ENCODE data around the gene EXT2. TPM values are rescaled to one million over a fixed set of nuclear protein-coding genes. Genes with fewer than 3 reads are reported as not detected.

EXT2 gene
- total and polyA plus RNA-seq, 10 of the 15 experiments (the other 5 are each of a cell fraction or from before 2014, with no cell fraction given): 3.8 to 31.4 (median 17.9) TPM

GRCh38 chr11:44127130-44127529 lies 31.7 kb downstream of the EXT2 start:
- in situ Hi-C loops (cut with MboI) (no loop called here), intact Hi-C loops (cut with micrococcal nuclease; ENCODE audit: unreplicated experiment) (no loop called here)
- Histone ChIP-seq H3K27ac (ENCODE audit: control insufficient read depth, insufficient read depth) (no peak overlapping the region), H3K27me3 (replicated peaks in 1 of 2; ENCODE audit: control insufficient read depth in 2 of 2, insufficient read depth in 2 of 2, low read length in 1 of 2) (no peaks in the 10 kb centered on the region), H3K9me3 (replicated peaks; ENCODE audit: control insufficient read depth, insufficient read depth, low read length) (no peaks in the 10 kb centered on the region), H3K79me2 (ENCODE audit: control insufficient read depth, insufficient read depth, low read length) (no peaks in the 10 kb centered on the region), H3K36me3 (ENCODE audit: control insufficient read depth in 2 of 2, insufficient read depth in 2 of 2, low read length in 1 of 2) (peaks cover 0 to 7% of the 10 kb centered on the region in 2 experiments; a peak in 3 of 4 replicates), H4K20me1 (ENCODE audit: control insufficient read depth, insufficient read depth) (no peaks in the 10 kb centered on the region), H3K9ac (ENCODE audit: control insufficient read depth, insufficient read depth, low read length) (no peak overlapping the region), H3K4me1 (ENCODE audit: control insufficient read depth, insufficient read depth, low read length) (no peaks in the 10 kb centered on the region), H3K4me3 (no peak overlapping the region), H2AFZ (ENCODE audit: control insufficient read depth, low read depth, low read length) (no peak overlapping the region), H3K4me2 (ENCODE audit: control insufficient read depth, insufficient read depth) (no peak overlapping the region)
- FAIRE-seq (no peak), ATAC-seq (no peak), DNase-seq (ENCODE audit: low read depth, low spot score) (no peak)
- ChIA-PET SMC1A (ENCODE audit: uncharacterized antibody, unreplicated experiment) (no interaction called here), CTCF (interaction anchor here (2.9 kb wide), 1 partner anchor 33 kb away, joined by 7 read pairs; no protein-coding TSS in a partner anchor), RAD21 (ENCODE audit: unreplicated experiment) (no interaction called here), POLR2A (no interaction called here)
- 98% methylated on average over 8 of the region's 8 CpGs for WGBS (ENCODE audit: insufficient coverage, insufficient replicate concordance, low lambda C conversion rate, missing lambda C conversion rate)
- BruUV-seq (replicated peaks): no TSS peak
- no peak for TF ChIP-seq CEBPB (IDR thresholded peaks at IDR 0.05; ENCODE audit: borderline replicate concordance in 1 of 2, low read depth in 2 of 2, low read length in 2 of 2)
- no peak for TF ChIP-seq RELB (IDR thresholded peaks at IDR 0.05; ENCODE audit: low read depth)
- TF ChIP-seq IRF4 (IDR thresholded peaks at IDR 0.05; ENCODE audit: low read depth, low read length): no peak
- no peak for TF ChIP-seq HCFC1 (IDR thresholded peaks at IDR 0.05; ENCODE audit: low read length)
- TF ChIP-seq BCL11A (IDR thresholded peaks at IDR 0.05; ENCODE audit: low read depth, low read length): no peak

GRCh38 chr11:44128729-44129128 lies 33.3 kb downstream of the EXT2 start:
- H3K4me1 ChIP-seq (ENCODE audit: control insufficient read depth, insufficient read depth, low read length): no peaks in the 10 kb centered on the region
- no peaks in the 10 kb centered on the region for H4K20me1 ChIP-seq (ENCODE audit: control insufficient read depth, insufficient read depth)
- no peak overlapping the region for H3K4me2 ChIP-seq (ENCODE audit: control insufficient read depth, insufficient read depth)
- no peak overlapping the region for H3K4me3 ChIP-seq
- H3K9ac ChIP-seq (ENCODE audit: control insufficient read depth, insufficient read depth, low read length): no peak overlapping the region
- ATAC-seq: no peak
- RAD21 ChIA-PET (ENCODE audit: unreplicated experiment): interaction anchor here (0.6 kb wide), 1 partner anchor 115 kb away, joined by 4 read pairs; no protein-coding TSS in a partner anchor
- no peaks in the 10 kb centered on the region for H3K9me3 ChIP-seq (replicated peaks; ENCODE audit: control insufficient read depth, insufficient read depth, low read length)
- 96% methylated on average over 3 of the region's 3 CpGs for WGBS (ENCODE audit: insufficient coverage, insufficient replicate concordance, low lambda C conversion rate, missing lambda C conversion rate)
- SMC1A ChIA-PET (ENCODE audit: uncharacterized antibody, unreplicated experiment): no interaction called here
- H3K27me3 ChIP-seq (replicated peaks in 1 of 2; ENCODE audit: control insufficient read depth in 2 of 2, insufficient read depth in 2 of 2, low read length in 1 of 2): no peaks in the 10 kb centered on the region
- H3K27ac ChIP-seq (ENCODE audit: control insufficient read depth, insufficient read depth): no peak overlapping the region
- CTCF ChIA-PET: interaction anchor here (0.9 to 1.4 kb wide), 2 partner anchors 18 to 34 kb away, joined by 3 to 4 read pairs; no protein-coding TSS in a partner anchor
- H3K36me3 ChIP-seq (ENCODE audit: control insufficient read depth in 2 of 2, insufficient read depth in 2 of 2, low read length in 1 of 2): peaks cover 0 to 7% of the 10 kb centered on the region in 2 experiments; a peak in 2 of 4 replicates
- TF ChIP-seq CREM (IDR thresholded peaks at IDR 0.05; ENCODE audit: low read depth): no peak
- no peak for TF ChIP-seq ZNF622 (IDR thresholded peaks at IDR 0.05)
- no peak for TF ChIP-seq STAT1 (conservative IDR thresholded peaks at IDR 0.05)
- no peak for TF ChIP-seq CHD2 (IDR thresholded peaks at IDR 0.05; ENCODE audit: borderline replicate concordance, low read depth, low read length)
- no peak for TF ChIP-seq IRF3 (IDR thresholded peaks at IDR 0.05)
- TF ChIP-seq HSF1 (IDR thresholded peaks at IDR 0.05; ENCODE audit: low read depth, low read length): no peak
- no peak for TF ChIP-seq POU2F2 (IDR thresholded peaks at IDR 0.05; ENCODE audit: borderline replicate concordance, low read depth, low read length)
- no peak overlapping the region for H2AFZ ChIP-seq (ENCODE audit: control insufficient read depth, low read depth, low read length)
- in situ Hi-C loops (cut with MboI) (no loop called here), intact Hi-C loops (cut with micrococcal nuclease; ENCODE audit: unreplicated experiment) (no loop called here)
- no peak for DNase-seq (ENCODE audit: low read depth, low spot score)
- POLR2A ChIA-PET: no interaction called here
- H3K79me2 ChIP-seq (ENCODE audit: control insufficient read depth, insufficient read depth, low read length): no peaks in the 10 kb centered on the region
- FAIRE-seq: no peak
- BruUV-seq (replicated peaks): no TSS peak

Data from GM12878 (cell line).